GM12874 (cell line): ENCODE results near the gene PTH2R.

Experiments
- TF ChIP-seq, protein P1 (sequence below): IDR thresholded peaks from 2 replicates; pipeline ENCODE4 v1.5.1; 2011; ENCODE audit warnings: low read depth, mild to moderate bottlenecking, control low read depth, low read length, moderate library complexity; ENCODE audit not compliant: insufficient read depth

The PTH2R gene

DNA sequence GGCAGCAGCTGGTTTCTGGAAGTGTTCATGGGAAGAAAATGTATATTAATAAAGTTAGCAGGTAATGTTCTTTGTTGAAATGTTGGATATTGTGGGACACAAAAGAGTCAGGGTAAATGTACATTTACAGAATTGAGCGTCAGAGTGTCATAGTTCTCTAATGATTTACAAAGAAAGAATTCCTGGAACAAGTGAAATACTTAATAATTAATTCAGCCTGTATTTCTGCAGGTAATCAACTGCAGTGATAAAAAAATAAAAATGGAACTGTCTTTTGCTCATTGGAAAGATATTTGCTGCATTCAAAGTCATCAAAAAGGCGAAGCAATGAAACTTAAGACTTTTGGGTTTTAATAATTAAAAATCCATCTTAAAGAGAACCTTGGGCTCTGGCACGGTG is 27.4 kb upstream of the PTH2R start:
- TF ChIP-seq, protein P1, sequence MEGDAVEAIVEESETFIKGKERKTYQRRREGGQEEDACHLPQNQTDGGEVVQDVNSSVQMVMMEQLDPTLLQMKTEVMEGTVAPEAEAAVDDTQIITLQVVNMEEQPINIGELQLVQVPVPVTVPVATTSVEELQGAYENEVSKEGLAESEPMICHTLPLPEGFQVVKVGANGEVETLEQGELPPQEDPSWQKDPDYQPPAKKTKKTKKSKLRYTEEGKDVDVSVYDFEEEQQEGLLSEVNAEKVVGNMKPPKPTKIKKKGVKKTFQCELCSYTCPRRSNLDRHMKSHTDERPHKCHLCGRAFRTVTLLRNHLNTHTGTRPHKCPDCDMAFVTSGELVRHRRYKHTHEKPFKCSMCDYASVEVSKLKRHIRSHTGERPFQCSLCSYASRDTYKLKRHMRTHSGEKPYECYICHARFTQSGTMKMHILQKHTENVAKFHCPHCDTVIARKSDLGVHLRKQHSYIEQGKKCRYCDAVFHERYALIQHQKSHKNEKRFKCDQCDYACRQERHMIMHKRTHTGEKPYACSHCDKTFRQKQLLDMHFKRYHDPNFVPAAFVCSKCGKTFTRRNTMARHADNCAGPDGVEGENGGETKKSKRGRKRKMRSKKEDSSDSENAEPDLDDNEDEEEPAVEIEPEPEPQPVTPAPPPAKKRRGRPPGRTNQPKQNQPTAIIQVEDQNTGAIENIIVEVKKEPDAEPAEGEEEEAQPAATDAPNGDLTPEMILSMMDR, result no peak

DNA sequence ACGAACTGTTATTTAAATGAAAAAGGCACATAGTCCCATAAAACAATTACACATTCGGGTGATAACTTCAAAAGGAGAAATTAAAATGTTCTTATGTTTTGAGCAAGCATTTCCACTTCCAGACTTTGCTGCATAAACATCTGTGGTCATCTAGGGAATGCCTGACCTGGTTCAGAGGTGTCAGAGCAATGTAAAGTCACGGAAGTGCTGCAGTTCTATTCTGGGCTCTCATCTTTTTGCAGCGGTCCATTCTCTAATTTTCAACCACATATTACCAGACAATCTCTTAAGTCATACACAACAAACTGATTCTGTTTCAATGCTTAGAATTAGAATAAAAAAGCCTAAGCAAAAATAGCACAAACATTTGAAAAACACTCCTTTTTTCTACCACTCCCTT is 22.0 kb upstream of the PTH2R start:
- TF ChIP-seq, protein P1, result no peak

DNA sequence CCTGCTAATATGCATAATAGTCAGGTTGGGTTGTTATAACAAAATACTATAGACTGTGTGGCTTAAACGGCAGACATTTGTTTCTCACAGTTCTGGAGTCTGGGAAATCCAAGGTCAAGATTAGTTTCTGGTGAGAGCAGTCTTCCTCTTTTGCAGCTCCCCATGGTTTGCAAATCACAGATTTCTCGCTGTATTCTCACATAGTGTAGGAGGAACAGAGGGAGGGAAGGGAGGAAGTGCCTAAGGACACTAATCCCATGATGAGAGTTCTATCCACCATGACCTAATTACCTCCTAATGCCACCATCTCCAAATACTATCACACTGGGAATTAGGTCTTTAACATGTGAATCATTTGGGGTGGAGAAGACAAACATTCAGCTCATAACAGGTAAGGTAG is 20.1 kb upstream of the PTH2R start:
- TF ChIP-seq, protein P1, result no peak

DNA sequence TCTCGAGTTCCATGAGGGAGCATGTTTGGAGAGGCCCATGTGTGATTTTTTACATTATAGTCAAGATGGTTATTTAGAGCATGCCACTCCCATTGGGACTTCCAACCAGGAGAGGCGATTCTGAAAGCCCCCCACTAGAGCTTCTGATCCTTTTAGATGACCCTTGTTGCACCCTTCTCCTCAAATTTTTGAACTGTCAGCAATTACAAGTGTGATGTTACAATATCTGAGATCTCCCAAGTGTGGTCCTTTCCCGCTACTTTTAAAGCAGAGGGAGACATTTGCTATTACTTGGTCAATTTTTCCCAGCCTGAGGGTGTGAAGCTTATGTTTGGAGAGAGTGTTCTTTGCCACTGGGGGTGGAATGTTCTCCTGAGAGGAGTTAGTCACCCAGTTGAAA is 16.7 kb upstream of the PTH2R start:
- TF ChIP-seq, protein P1, result no peak

DNA sequence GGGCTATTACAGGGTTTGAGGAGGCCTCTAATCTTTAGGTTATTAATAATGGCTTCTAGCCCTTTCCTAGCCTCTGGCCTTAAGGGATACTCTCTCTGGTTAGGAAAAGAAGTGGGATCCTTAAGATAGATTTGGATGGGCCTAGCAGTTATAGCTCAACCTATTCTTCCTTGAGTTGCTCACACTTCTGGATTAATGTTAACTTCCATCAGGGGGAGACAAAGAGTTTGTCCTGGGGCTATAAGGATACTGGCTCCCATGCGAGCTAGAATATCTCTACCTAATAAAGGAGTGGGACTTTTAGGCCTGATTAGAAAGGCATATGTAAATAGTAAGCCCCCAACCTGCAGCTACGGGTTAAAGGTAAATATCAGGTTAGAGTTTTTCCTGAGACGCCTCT is 14.3 kb upstream of the PTH2R start:
- TF ChIP-seq, protein P1, result no peak

DNA sequence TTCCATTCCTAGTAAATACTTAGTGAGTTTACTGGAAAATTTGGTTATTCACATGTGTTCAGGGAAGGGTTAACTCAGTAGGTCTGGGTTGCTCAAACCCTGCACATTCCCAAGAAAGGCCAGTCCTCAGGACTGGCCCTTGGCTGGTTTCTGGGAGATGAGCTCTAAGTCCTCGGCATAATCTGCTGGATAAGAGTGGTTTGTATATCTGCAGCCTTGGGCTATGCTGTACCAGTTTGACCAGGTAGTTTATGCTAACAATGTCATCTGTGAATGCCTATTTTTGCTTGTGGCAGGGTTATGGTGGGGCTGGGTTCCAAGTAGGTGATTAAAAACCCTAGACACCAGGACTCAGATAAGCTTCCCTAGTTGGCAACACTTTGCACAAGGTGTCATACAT is 7.4 kb upstream of the PTH2R start:
- TF ChIP-seq, protein P1, result no peak

DNA sequence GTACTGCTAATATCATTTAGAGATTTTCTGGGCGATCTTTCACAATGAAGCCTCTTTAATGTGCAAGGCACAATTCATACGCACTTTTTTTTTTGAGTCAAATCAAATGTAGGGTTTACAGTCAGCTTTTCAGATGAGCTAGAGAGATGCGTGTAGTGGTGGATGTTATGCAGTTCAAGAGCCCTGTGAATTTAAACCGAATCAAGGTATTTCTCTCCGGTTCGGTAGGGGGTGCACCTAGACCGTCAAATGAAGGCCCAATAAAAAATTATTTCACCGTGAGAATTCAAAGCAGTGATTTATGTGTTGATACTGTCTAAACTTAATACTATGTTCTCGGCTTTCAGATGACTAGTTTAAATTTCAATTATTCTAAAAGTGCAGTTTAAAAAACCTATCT is 1.1 kb downstream of the PTH2R start:
- TF ChIP-seq, protein P1, result 0 out of 2 replicates have a peak, but pooled peaks have one; percentile 5

DNA sequence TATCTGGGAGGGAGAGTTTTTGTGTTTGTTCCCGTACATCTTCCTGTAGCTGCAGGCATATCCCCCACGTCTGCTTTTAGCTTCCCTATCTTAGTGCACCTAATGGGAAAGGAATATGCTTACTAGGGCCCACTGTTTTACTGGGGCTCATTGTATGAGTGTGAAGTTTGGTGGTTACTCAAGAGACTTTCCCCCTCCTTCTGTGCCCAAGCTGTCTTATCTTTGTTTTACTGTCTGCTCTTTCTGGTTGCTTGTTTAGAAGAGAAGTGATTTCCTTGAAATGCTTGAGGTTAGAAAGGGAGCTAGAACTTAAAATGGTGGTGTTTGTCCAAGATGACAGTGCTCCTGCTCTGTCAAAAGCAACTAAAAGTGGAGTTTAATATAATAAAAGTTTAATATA is 7.3 kb downstream of the PTH2R start:
- TF ChIP-seq, protein P1, result no peak
